ENCODE results near the gene ABLIM1. TPM values are rescaled to one million over a fixed set of nuclear protein-coding genes. Genes with fewer than 3 reads are reported as not detected.

ABLIM1 gene
- total RNA-seq, 4 donors from 2014 or later: 56.9 to 108 (median 96.1) TPM

GRCh38 chr10:114470956-114471905 is 186.8 kb downstream of the ABLIM1 start:
- peak; percentile 74 for DNase-seq
- Histone ChIP-seq H3K27ac (peak overlapping the region; percentile 41 to 64 (median 46)), H3K36me3 (no peaks in the 10 kb centered on the region), H3K27me3 (no peaks in the 10 kb centered on the region), H3K9me3 (no peaks in the 10 kb centered on the region), H3K4me1 (peaks cover 0 to 26% (median 10%) of the 10 kb centered on the region in 4 donors), H3K4me3 (no peak overlapping the region)
- in situ Hi-C loops (cut with MboI; ENCODE audit: low pct_ligation_motif_present in 1 of 4, low pct_unique_long_range_greater_than_20kb in 1 of 4, low sequenced_read_pairs in 3 of 4) (loop anchor here in 3 of 4 donors (5.0 to 25.0 kb wide), 5 partner anchors 76 to 316 kb away; no protein-coding TSS in a partner anchor), intact Hi-C loops (cut with DNase I; ENCODE audit: low total_unique reads) (no loop called here)
- no peak for TF ChIP-seq POLR2AphosphoS5 (IDR thresholded peaks at IDR 0.05)
- TF ChIP-seq EP300 (IDR thresholded peaks at IDR 0.05; ENCODE audit: low read depth): no peak
- peak; percentile 89 to 93 (median 92) for TF ChIP-seq CTCF (IDR thresholded peaks at IDR 0.05)
- TF ChIP-seq POLR2A (IDR thresholded peaks at IDR 0.05): no peak
- WGBS, 2 donors (ENCODE audit: low coverage in 1 of 2): 34 to 59% methylated on average over 3 to 11 of the region's 11 CpGs

GRCh38 chr10:114470361-114470760 is 187.7 kb downstream of the ABLIM1 start:
- Histone ChIP-seq H3K36me3 (no peaks in the 10 kb centered on the region), H3K4me3 (no peak overlapping the region), H3K4me1 (peaks cover 0 to 26% (median 10%) of the 10 kb centered on the region in 4 donors), H3K27ac (no peak overlapping the region), H3K9me3 (no peaks in the 10 kb centered on the region), H3K27me3 (no peaks in the 10 kb centered on the region)
- TF ChIP-seq POLR2AphosphoS5 (IDR thresholded peaks at IDR 0.05) (no peak), POLR2A (IDR thresholded peaks at IDR 0.05) (no peak), EP300 (IDR thresholded peaks at IDR 0.05; ENCODE audit: low read depth) (no peak), CTCF (IDR thresholded peaks at IDR 0.05) (no peak)
- in situ Hi-C loops (cut with MboI; ENCODE audit: low pct_ligation_motif_present in 1 of 4, low pct_unique_long_range_greater_than_20kb in 1 of 4, low sequenced_read_pairs in 3 of 4): loop anchor here in 3 of 4 donors (5.0 to 25.0 kb wide), 5 partner anchors 77 to 317 kb away; no protein-coding TSS in a partner anchor
- intact Hi-C loops (cut with DNase I; ENCODE audit: low total_unique reads): no loop called here
- DNase-seq: no peak
- WGBS, 2 donors (ENCODE audit: low coverage in 1 of 2): 90 to 97% methylated on average over 1 of the region's 1 CpG

- no peak overlapping the region for H3K4me3 ChIP-seq
- WGBS, 2 donors (ENCODE audit: low coverage in 1 of 2): 71 to 86% methylated on average over 3 of the region's 3 CpGs
- intact Hi-C loops (cut with DNase I; ENCODE audit: low total_unique reads): no loop called here
- no peak overlapping the region for H3K27ac ChIP-seq
- in situ Hi-C loops (cut with MboI; ENCODE audit: low pct_ligation_motif_present in 1 of 4, low pct_unique_long_range_greater_than_20kb in 1 of 4, low sequenced_read_pairs in 3 of 4): loop anchor here in 2 of 4 donors (25.0 kb wide), 2 partner anchors 228 to 328 kb away; no protein-coding TSS in a partner anchor
- peak; percentile 50 for DNase-seq
- H3K9me3 ChIP-seq: no peaks in the 10 kb centered on the region
- no peaks in the 10 kb centered on the region for H3K4me1 ChIP-seq
- peaks cover 0 to 5% (median 0%) of the 10 kb centered on the region in 4 donors for H3K36me3 ChIP-seq
- H3K27me3 ChIP-seq: no peaks in the 10 kb centered on the region
- no peak for TF ChIP-seq EP300 (IDR thresholded peaks at IDR 0.05; ENCODE audit: low read depth)
- peak; percentile 25 to 48 (median 30) for TF ChIP-seq CTCF (IDR thresholded peaks at IDR 0.05)
Observed at GRCh38 chr10:114458955-114459354, 199.1 kb downstream of the ABLIM1 start.

- WGBS, 2 donors (ENCODE audit: low coverage in 1 of 2): 83 to 96% methylated on average over 9 of the region's 9 CpGs
- no peak overlapping the region for H3K4me3 ChIP-seq
- H3K27me3 ChIP-seq: no peaks in the 10 kb centered on the region
- DNase-seq: no peak
- H3K9me3 ChIP-seq: no peaks in the 10 kb centered on the region
- peaks cover 0 to 5% (median 0%) of the 10 kb centered on the region in 4 donors for H3K36me3 ChIP-seq
- in situ Hi-C loops (cut with MboI; ENCODE audit: low pct_ligation_motif_present in 1 of 4, low pct_unique_long_range_greater_than_20kb in 1 of 4, low sequenced_read_pairs in 3 of 4): loop anchor here in 2 of 4 donors (25.0 kb wide), 2 partner anchors 229 to 329 kb away; no protein-coding TSS in a partner anchor
- intact Hi-C loops (cut with DNase I; ENCODE audit: low total_unique reads): no loop called here
- H3K27ac ChIP-seq: no peak overlapping the region
- no peaks in the 10 kb centered on the region for H3K4me1 ChIP-seq
- TF ChIP-seq POLR2A (IDR thresholded peaks at IDR 0.05) (no peak), CTCF (IDR thresholded peaks at IDR 0.05) (no peak), EP300 (IDR thresholded peaks at IDR 0.05; ENCODE audit: low read depth) (no peak), POLR2AphosphoS5 (IDR thresholded peaks at IDR 0.05) (no peak)
Observed at GRCh38 chr10:114458216-114458920, 199.7 kb downstream of the ABLIM1 start.

Measured in transverse colon (tissue), 4 donors.